ENCODE data around the gene DUS3L.
A peak's percentile ranks its signal among the peaks of the same experiment; 100 is the strongest.

Gene DUS3L

GRCh38 chr19:5798244-5798643, 7.3 kb upstream of the DUS3L start:
- no peaks in the 10 kb centered on the region for H3K27me3 ChIP-seq (replicated peaks)
- H3K27ac ChIP-seq, result no peak overlapping the region
- TF ChIP-seq CTCF (IDR thresholded peaks at IDR 0.05; ENCODE audit: low read depth, low read length, missing control alignments), result no peak
- DNase-seq, result no peak
- H3K4me3 ChIP-seq (ENCODE audit: low read depth, low read length), result no peak overlapping the region
- H3K36me3 ChIP-seq (replicated peaks), result no peaks in the 10 kb centered on the region
- in situ Hi-C loops (cut with HindIII; ENCODE audit: low pct_ligation_motif_present, low sequenced_read_pairs), result no loop called here

- DNase-seq, result no peak
- Histone ChIP-seq H3K4me3 (ENCODE audit: low read depth, low read length) (no peak overlapping the region), H3K36me3 (replicated peaks) (no peaks in the 10 kb centered on the region), H3K27ac (no peak overlapping the region), H3K27me3 (replicated peaks) (no peaks in the 10 kb centered on the region)
- in situ Hi-C loops (cut with HindIII; ENCODE audit: low pct_ligation_motif_present, low sequenced_read_pairs), result no loop called here
- no peak for TF ChIP-seq CTCF (IDR thresholded peaks at IDR 0.05; ENCODE audit: low read depth, low read length, missing control alignments)
Measured at GRCh38 chr19:5795382-5795919, 4.5 kb upstream of the DUS3L start.

- H3K27ac ChIP-seq, result no peak overlapping the region
- no peak overlapping the region for H3K4me3 ChIP-seq (ENCODE audit: low read depth, low read length)
- no peak for TF ChIP-seq CTCF (IDR thresholded peaks at IDR 0.05; ENCODE audit: low read depth, low read length, missing control alignments)
- in situ Hi-C loops (cut with HindIII; ENCODE audit: low pct_ligation_motif_present, low sequenced_read_pairs), result no loop called here
- no peaks in the 10 kb centered on the region for H3K27me3 ChIP-seq (replicated peaks)
- H3K36me3 ChIP-seq (replicated peaks), result peaks cover 12% of the 10 kb centered on the region
- no peak for DNase-seq
Measured at GRCh38 chr19:5793188-5793587, 2.2 kb upstream of the DUS3L start.

- Histone ChIP-seq H3K27ac (no peak overlapping the region), H3K27me3 (replicated peaks) (no peaks in the 10 kb centered on the region), H3K36me3 (replicated peaks) (peaks cover 18% of the 10 kb centered on the region), H3K4me3 (ENCODE audit: low read depth, low read length) (no peak overlapping the region)
- no peak for DNase-seq
- TF ChIP-seq CTCF (IDR thresholded peaks at IDR 0.05; ENCODE audit: low read depth, low read length, missing control alignments), result no peak
- in situ Hi-C loops (cut with HindIII; ENCODE audit: low pct_ligation_motif_present, low sequenced_read_pairs), result no loop called here
Measured at GRCh38 chr19:5792224-5792623, 1.3 kb upstream of the DUS3L start.

GRCh38 chr19:5789886-5790558, 941 bp downstream of the DUS3L start:
- no peak for DNase-seq
- peaks cover 36% of the 10 kb centered on the region for H3K36me3 ChIP-seq (replicated peaks)
- TF ChIP-seq CTCF (IDR thresholded peaks at IDR 0.05; ENCODE audit: low read depth, low read length, missing control alignments), result no peak
- H3K4me3 ChIP-seq (ENCODE audit: low read depth, low read length), result peak overlapping the region; percentile 91
- in situ Hi-C loops (cut with HindIII; ENCODE audit: low pct_ligation_motif_present, low sequenced_read_pairs), result no loop called here
- H3K27me3 ChIP-seq (replicated peaks), result no peaks in the 10 kb centered on the region
- H3K27ac ChIP-seq, result no peak overlapping the region

- no peak for DNase-seq
- in situ Hi-C loops (cut with HindIII; ENCODE audit: low pct_ligation_motif_present, low sequenced_read_pairs), result no loop called here
- TF ChIP-seq CTCF (IDR thresholded peaks at IDR 0.05; ENCODE audit: low read depth, low read length, missing control alignments), result no peak
- no peaks in the 10 kb centered on the region for H3K27me3 ChIP-seq (replicated peaks)
- H3K4me3 ChIP-seq (ENCODE audit: low read depth, low read length), result no peak overlapping the region
- no peak overlapping the region for H3K27ac ChIP-seq
- H3K36me3 ChIP-seq (replicated peaks), result peaks cover 41% of the 10 kb centered on the region
Measured at GRCh38 chr19:5789351-5789761, 1.6 kb downstream of the DUS3L start.

Data from brain microvascular endothelial cell (primary cell).